Neuronal stem cell (in vitro differentiated cells): ENCODE data around the gene SSBP2.

Experiments used
- DNase-seq: peaks from one replicate; pipeline ENCODE4 v3.0.0-alpha.2; 2013; ENCODE audit warnings: low spot score
- H2AFZ ChIP-seq: one replicate; pipeline ENCODE4 v1.6.1; 2013; ENCODE audit warnings: mild to moderate bottlenecking, low read length, inconsistent platforms
- H2AK5ac ChIP-seq: 2 replicates; pipeline ENCODE4 v1.6.1; 2013; ENCODE audit warnings: low read depth, mild to moderate bottlenecking, inconsistent platforms, low read length, moderate library complexity, mixed read lengths
- H2BK120ac ChIP-seq: 2 replicates; pipeline ENCODE4 v1.6.1; 2013; ENCODE audit warnings: low read depth, mild to moderate bottlenecking, inconsistent platforms, low read length, moderate library complexity, mixed read lengths
- H2BK12ac ChIP-seq: one replicate; pipeline ENCODE4 v1.6.1; 2013; ENCODE audit warnings: low read length, inconsistent platforms
- H2BK15ac ChIP-seq: 2 replicates; pipeline ENCODE4 v1.6.1; 2013; ENCODE audit warnings: mild to moderate bottlenecking, low read length, inconsistent platforms, mixed read lengths
- H2BK5ac ChIP-seq: one replicate; pipeline ENCODE4 v1.6.1; 2013; ENCODE audit warnings: inconsistent platforms, mild to moderate bottlenecking, low read length, moderate library complexity
- H3K14ac ChIP-seq: one replicate; pipeline ENCODE4 v1.6.1; 2013; ENCODE audit warnings: low read length, inconsistent platforms
- H3K18ac ChIP-seq: 2 replicates; pipeline ENCODE4 v1.6.1; 2013; ENCODE audit warnings: low read length, inconsistent platforms
- H3K23ac ChIP-seq: 2 replicates; pipeline ENCODE4 v1.6.1; 2013; ENCODE audit warnings: low read depth, mild to moderate bottlenecking, mixed read lengths, low read length, inconsistent platforms; ENCODE audit not compliant: poor library complexity
- H3K27ac ChIP-seq: replicated peaks from 3 replicates; pipeline ENCODE4 v1.5.1; 2013; ENCODE audit warnings: low read length, inconsistent platforms
- H3K27me3 ChIP-seq, 3 experiments: 2 replicates each; pipeline ENCODE4 v1.6.1; 2013; ENCODE audit warnings: low read length in 3 of 3, mild to moderate bottlenecking in 2 of 3, inconsistent platforms in 1 of 3, low read depth in 1 of 3, mixed read lengths in 1 of 3, moderate library complexity in 1 of 3; ENCODE audit not compliant: control insufficient read depth in 3 of 3, insufficient read depth in 3 of 3
- H3K36me3 ChIP-seq, 2 donors: replicated peaks in 1 of 2; 2 replicates each; pipeline ENCODE4 v1.6.1; 2013; ENCODE audit warnings: low read length in 2 of 2; ENCODE audit not compliant: control insufficient read depth in 2 of 2, insufficient read depth in 2 of 2
- H3K4ac ChIP-seq: 2 replicates; pipeline ENCODE4 v1.6.1; 2013; ENCODE audit warnings: inconsistent platforms, mild to moderate bottlenecking, low read length, moderate library complexity
- H3K4me1 ChIP-seq, 2 donors: 1 replicate in 1 of 2; 2 replicates in 1 of 2; pipeline ENCODE4 v1.6.1; 2013; ENCODE audit warnings: low read length in 2 of 2, low read depth in 1 of 2; ENCODE audit not compliant: control insufficient read depth in 2 of 2, insufficient read depth in 1 of 2
- H3K4me2 ChIP-seq: one replicate; pipeline ENCODE4 v1.6.1; 2013; ENCODE audit warnings: mild to moderate bottlenecking, low read length, inconsistent platforms; ENCODE audit not compliant: insufficient read depth, poor library complexity, severe bottlenecking
- H3K4me3 ChIP-seq, 2 donors: 2 replicates each; pipeline ENCODE4 v1.5.1; 2013; ENCODE audit warnings: low read length in 2 of 2, mild to moderate bottlenecking in 2 of 2, inconsistent platforms in 1 of 2, moderate library complexity in 1 of 2
- H3K79me1 ChIP-seq: one replicate; pipeline ENCODE4 v1.6.1; 2013; ENCODE audit warnings: low read depth, mild to moderate bottlenecking, inconsistent platforms, low read length, moderate library complexity
- H3K9ac ChIP-seq: one replicate; pipeline ENCODE4 v1.6.1; 2013; ENCODE audit warnings: mild to moderate bottlenecking, low read depth, low read length, inconsistent platforms; ENCODE audit not compliant: poor library complexity
- H3K9me3 ChIP-seq, 2 donors: replicated peaks in 1 of 2; 2 replicates each; pipeline versions ENCODE3 to v1.6.1; 2013; ENCODE audit warnings: low read length in 2 of 2, mild to moderate bottlenecking in 2 of 2, inconsistent platforms in 1 of 2, low read depth in 1 of 2, mixed read lengths in 1 of 2, moderate library complexity in 1 of 2; ENCODE audit not compliant: control insufficient read depth in 2 of 2, insufficient read depth in 1 of 2
- H4K8ac ChIP-seq: one replicate; pipeline ENCODE4 v1.6.1; 2013; ENCODE audit warnings: low read depth, mild to moderate bottlenecking, inconsistent platforms, low read length, moderate library complexity
- H4K91ac ChIP-seq: one replicate; pipeline ENCODE4 v1.6.1; 2013; ENCODE audit warnings: low read length, low read depth, mild to moderate bottlenecking, inconsistent platforms; ENCODE audit not compliant: poor library complexity
- whole genome bisulfite sequencing, 2 donors: extraction: QIAGEN DNeasy Blood & Tissue Kit; methylation state at CpG; one replicate each; pipeline ENCODE4 v1.1.7; 2013; ENCODE audit warnings: missing lambda C conversion rate in 2 of 2, mixed read lengths in 1 of 2; ENCODE audit not compliant: insufficient read length in 2 of 2, insufficient replicate concordance in 1 of 2; ENCODE audit errors: extremely low coverage in 2 of 2; 5-methylcytosine and 5-hydroxymethylcytosine counted together

Gene SSBP2

DNA sequence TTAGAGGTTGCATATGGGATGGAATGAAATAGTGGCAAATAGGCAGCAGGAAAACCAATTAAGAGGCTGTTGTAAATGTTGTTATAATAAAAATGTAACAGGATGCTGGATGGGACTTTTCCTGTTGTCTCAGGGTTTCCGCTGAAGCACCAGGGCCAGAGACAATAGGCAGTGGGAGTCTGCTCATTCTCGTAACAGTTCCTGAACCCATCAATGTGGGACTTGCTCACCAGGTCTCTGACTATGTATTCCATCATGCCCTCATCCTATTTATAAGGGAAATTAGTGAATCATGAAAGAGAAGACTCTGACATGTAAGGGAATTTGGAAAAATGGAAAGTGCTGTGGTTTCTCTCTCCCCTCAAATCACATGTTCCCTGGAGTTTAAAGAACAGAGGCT, 23.5 kb upstream of the SSBP2 start:
- H3K4ac ChIP-seq = no peak overlapping the region
- no peaks in the 10 kb centered on the region for H3K36me3 ChIP-seq
- no peak overlapping the region for H3K9ac ChIP-seq
- H3K27ac ChIP-seq = no peak overlapping the region
- WGBS, 2 donors = no CpG with 5 or more reads among the region's 2 CpGs
- H3K27me3 ChIP-seq = no peaks in the 10 kb centered on the region
- no peak overlapping the region for H2BK12ac ChIP-seq
- H4K8ac ChIP-seq = no peak overlapping the region
- H4K91ac ChIP-seq = no peak overlapping the region
- H3K4me1 ChIP-seq = peaks cover 0 to 8% of the 10 kb centered on the region in 2 donors
- H2BK15ac ChIP-seq = no peak overlapping the region
- H3K4me3 ChIP-seq = no peak overlapping the region
- no peak overlapping the region for H3K23ac ChIP-seq
- H3K79me1 ChIP-seq = no peaks in the 10 kb centered on the region
- no peak overlapping the region for H3K4me2 ChIP-seq
- H2BK120ac ChIP-seq = no peak overlapping the region
- no peak overlapping the region for H3K18ac ChIP-seq
- DNase-seq = no peak
- H2BK5ac ChIP-seq = no peak overlapping the region
- H3K14ac ChIP-seq = no peak overlapping the region
- H2AFZ ChIP-seq = no peak overlapping the region
- H2AK5ac ChIP-seq = no peak overlapping the region
- peaks cover 0 to 1% of the 10 kb centered on the region in 2 donors for H3K9me3 ChIP-seq

- Histone ChIP-seq H3K27me3 (no peaks in the 10 kb centered on the region), H2BK15ac (no peak overlapping the region), H3K4ac (no peak overlapping the region), H3K4me1 (peaks cover 0 to 1% of the 10 kb centered on the region in 2 donors), H3K27ac (no peak overlapping the region), H3K4me3 (no peak overlapping the region), H2BK120ac (no peak overlapping the region), H4K8ac (no peak overlapping the region), H4K91ac (no peak overlapping the region), H3K36me3 (no peaks in the 10 kb centered on the region), H3K9me3 (peaks cover 0 to 1% of the 10 kb centered on the region in 2 donors), H3K18ac (no peak overlapping the region), H3K9ac (no peak overlapping the region), H3K23ac (no peak overlapping the region), H2BK5ac (no peak overlapping the region), H2BK12ac (no peak overlapping the region), H3K79me1 (no peaks in the 10 kb centered on the region), H2AFZ (no peak overlapping the region), H3K14ac (no peak overlapping the region), H2AK5ac (no peak overlapping the region), H3K4me2 (no peak overlapping the region)
- no peak for DNase-seq
- WGBS, 2 donors = no CpG with 5 or more reads among the region's 7 CpGs
Measured at GRCh38 chr5:81773574-81773973, 22.7 kb upstream of the SSBP2 start.

DNA sequence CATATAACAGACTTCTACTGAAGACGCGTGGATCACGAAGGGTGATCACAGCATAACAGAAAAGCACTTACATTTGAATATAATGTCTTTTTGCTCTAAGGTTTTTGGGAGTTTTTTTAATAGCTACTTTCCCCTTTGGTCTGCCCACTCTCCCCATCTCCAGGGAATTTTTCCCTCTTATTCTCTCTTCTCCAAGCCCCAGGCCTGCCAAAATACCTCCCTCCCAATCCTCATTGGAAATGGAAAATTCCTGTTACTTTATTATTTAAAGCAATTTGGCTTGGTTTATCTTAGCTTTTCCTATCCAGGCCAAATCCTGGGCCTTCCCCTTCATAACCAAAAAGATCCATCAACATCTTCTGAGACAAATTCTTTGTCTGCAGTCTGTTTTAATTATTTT, 22.3 kb upstream of the SSBP2 start:
- no peaks in the 10 kb centered on the region for H3K79me1 ChIP-seq
- DNase-seq = no peak
- H3K18ac ChIP-seq = no peak overlapping the region
- H2BK5ac ChIP-seq = no peak overlapping the region
- WGBS, 2 donors = no CpG with 5 or more reads among the region's 3 CpGs
- no peaks in the 10 kb centered on the region for H3K4me1 ChIP-seq
- no peak overlapping the region for H3K9ac ChIP-seq
- no peak overlapping the region for H4K8ac ChIP-seq
- H3K27ac ChIP-seq = no peak overlapping the region
- no peak overlapping the region for H2AK5ac ChIP-seq
- no peak overlapping the region for H2AFZ ChIP-seq
- H3K4me3 ChIP-seq = no peak overlapping the region
- no peak overlapping the region for H2BK12ac ChIP-seq
- no peak overlapping the region for H2BK120ac ChIP-seq
- no peak overlapping the region for H3K4ac ChIP-seq
- no peak overlapping the region for H3K4me2 ChIP-seq
- no peak overlapping the region for H3K14ac ChIP-seq
- no peak overlapping the region for H4K91ac ChIP-seq
- H3K27me3 ChIP-seq = no peaks in the 10 kb centered on the region
- H3K9me3 ChIP-seq = peaks cover 0 to 1% of the 10 kb centered on the region in 2 donors
- H3K23ac ChIP-seq = no peak overlapping the region
- H2BK15ac ChIP-seq = no peak overlapping the region
- no peaks in the 10 kb centered on the region for H3K36me3 ChIP-seq

- Histone ChIP-seq H3K9ac (no peak overlapping the region), H3K4me2 (no peak overlapping the region), H3K14ac (no peak overlapping the region), H3K27ac (no peak overlapping the region), H3K23ac (no peak overlapping the region), H3K27me3 (no peaks in the 10 kb centered on the region), H3K4me3 (no peak overlapping the region), H2BK5ac (no peak overlapping the region), H3K4ac (no peak overlapping the region), H4K8ac (no peak overlapping the region), H3K79me1 (no peaks in the 10 kb centered on the region), H2BK120ac (no peak overlapping the region), H3K4me1 (peaks cover 2% of the 10 kb centered on the region in 2 donors), H3K9me3 (peaks cover 0 to 1% of the 10 kb centered on the region in 2 donors), H3K18ac (no peak overlapping the region), H2BK15ac (no peak overlapping the region), H4K91ac (no peak overlapping the region), H2AFZ (no peak overlapping the region), H2AK5ac (no peak overlapping the region), H3K36me3 (no peaks in the 10 kb centered on the region), H2BK12ac (no peak overlapping the region)
- WGBS, 2 donors = no CpG with 5 or more reads among the region's 5 CpGs
- no peak for DNase-seq
Measured at GRCh38 chr5:81772488-81772887, 21.6 kb upstream of the SSBP2 start.
